EH (cell line): ENCODE measurements around the gene DPH7.
"Not testable (repeated sequence)": the region's sequence is repeated elsewhere in the genome, so short reads cannot be mapped to it uniquely, and the experiment has no call there.

Source experiments
- DNase-seq: peaks from one replicate; pipeline ENCODE4 v3.0.0-alpha.2; 2015; ENCODE audit warnings: low read depth

DPH7 gene

GRCh38 chr9:137545123-137545522 lies 33.6 kb downstream of the DPH7 start:
- no peak for DNase-seq

GRCh38 chr9:137544176-137544760 lies 34.5 kb downstream of the DPH7 start:
- DNase-seq: no peak

- DNase-seq: no peak
Observed at GRCh38 chr9:137543237-137543963, 35.3 kb downstream of the DPH7 start.

GRCh38 chr9:137542486-137542885 lies 36.2 kb downstream of the DPH7 start:
- DNase-seq: no peak

GRCh38 chr9:137540536-137540935 lies 38.2 kb downstream of the DPH7 start:
- no peak for DNase-seq

- no peak for DNase-seq
Observed at GRCh38 chr9:137538058-137538457, 40.7 kb downstream of the DPH7 start.

GRCh38 chr9:137536594-137537131 lies 42.1 kb downstream of the DPH7 start:
- DNase-seq: not testable (repeated sequence)

GRCh38 chr9:137535120-137535428 lies 43.7 kb downstream of the DPH7 start:
- no peak for DNase-seq

- peak; percentile 74 for DNase-seq
Observed at GRCh38 chr9:137534256-137535119, 44.2 kb downstream of the DPH7 start.

GRCh38 chr9:137532891-137533468 lies 45.7 kb downstream of the DPH7 start:
- not testable (repeated sequence) for DNase-seq

GRCh38 chr9:137531099-137531765 lies 47.5 kb downstream of the DPH7 start:
- DNase-seq: no peak

GRCh38 chr9:137530331-137530730 lies 48.4 kb downstream of the DPH7 start:
- no peak for DNase-seq

GRCh38 chr9:137524981-137525317 lies 53.8 kb downstream of the DPH7 start:
- DNase-seq: no peak

- no peak for DNase-seq
Observed at GRCh38 chr9:137524161-137524980, 54.4 kb downstream of the DPH7 start.

GRCh38 chr9:137522746-137523455 lies 55.8 kb downstream of the DPH7 start:
- DNase-seq: no peak

GRCh38 chr9:137521405-137521985 lies 57.2 kb downstream of the DPH7 start:
- DNase-seq: no peak

- DNase-seq: no peak
Observed at GRCh38 chr9:137520614-137521404, 57.9 kb downstream of the DPH7 start.

GRCh38 chr9:137519553-137519952 lies 59.2 kb downstream of the DPH7 start:
- no peak for DNase-seq
